GM12873 (cell line): ENCODE data around the gene ANKRD63.

ENCODE experiments used
- CTCF ChIP-seq: IDR thresholded peaks from 2 replicates; pipeline ENCODE4 v1.5.1; 2012; ENCODE audit warnings: low read depth, mild to moderate bottlenecking, moderate library complexity, low read length, control low read depth; ENCODE audit not compliant: insufficient read depth; ENCODE audit errors: missing control alignments

Gene ANKRD63

GRCh38 chr15:40247406-40247971 lies 35.4 kb downstream of the ANKRD63 start:
- TF ChIP-seq CTCF = no peak

DNA sequence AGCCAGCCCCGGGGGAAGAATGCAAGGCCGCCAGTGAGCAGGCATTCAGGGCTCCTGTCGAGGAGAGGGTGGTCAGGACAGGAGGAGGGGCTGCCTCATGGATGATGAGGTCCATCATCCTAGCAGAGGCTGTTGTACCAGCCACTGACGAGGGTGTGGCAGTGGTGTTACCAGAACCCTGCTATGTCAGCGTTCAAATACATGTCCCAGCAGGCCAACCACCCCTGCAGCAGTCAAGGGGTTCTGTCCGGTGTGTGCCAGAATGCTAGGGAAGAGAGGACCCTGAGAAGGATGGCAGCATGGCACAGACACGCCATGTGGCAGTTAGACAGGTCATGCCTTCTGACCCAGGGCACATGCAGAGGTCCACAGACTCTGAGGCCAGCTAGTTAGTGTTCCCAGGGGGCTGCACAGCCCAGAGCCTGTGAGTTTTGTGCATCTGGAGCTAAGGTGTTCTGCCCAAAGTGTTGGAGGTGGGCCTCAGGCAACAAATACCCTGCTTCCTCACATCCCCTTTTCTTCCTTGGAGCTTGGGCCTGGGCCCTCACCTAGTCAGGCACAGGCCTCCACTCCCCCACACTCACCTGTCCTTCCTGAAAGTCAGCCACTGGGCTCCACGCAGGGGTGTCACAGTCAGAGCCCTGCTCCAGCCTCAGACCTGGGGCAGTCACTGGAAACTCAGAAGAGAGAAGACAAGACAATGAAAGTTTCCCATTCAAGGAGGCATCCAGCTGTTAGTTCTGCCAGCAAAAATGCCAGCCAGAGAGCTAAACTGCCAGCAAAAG lies 36.2 kb downstream of the ANKRD63 start:
- no peak for TF ChIP-seq CTCF

DNA sequence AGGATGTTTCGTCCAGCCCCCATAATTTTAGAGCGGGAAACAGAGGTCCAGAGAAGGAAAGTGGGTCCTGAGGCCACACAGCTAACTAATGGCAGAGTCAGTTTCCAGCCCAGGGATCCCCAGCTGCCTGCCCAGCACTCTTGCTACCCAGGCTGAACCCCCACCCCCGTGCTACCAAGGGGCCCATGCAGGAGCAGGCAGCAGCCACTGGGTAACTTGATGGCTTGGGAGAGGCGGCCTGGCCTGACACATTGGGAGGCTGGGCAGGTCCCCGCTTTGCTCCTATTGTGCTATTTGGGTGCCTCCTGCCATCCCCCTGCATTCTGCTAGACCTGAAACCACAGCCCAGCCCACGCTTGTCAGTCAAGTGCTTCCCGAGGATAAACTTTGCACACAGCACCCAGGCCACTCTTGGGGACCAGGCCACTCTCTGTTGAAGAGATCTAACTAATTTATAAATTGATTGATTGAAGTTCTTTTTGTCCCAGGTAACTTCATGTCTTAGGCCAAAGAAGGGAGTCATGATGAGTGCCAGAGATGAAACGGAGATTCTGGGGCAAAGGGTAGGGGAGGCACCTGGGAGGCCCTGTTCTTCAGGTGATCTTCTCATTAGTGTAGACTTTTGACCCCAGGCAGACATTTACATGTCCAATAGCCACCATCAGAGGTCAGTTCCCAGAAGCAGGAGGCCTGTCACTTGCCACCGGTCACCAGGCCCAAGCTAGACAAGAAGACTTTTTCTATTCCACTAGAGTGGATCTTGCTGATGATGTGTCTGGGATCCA lies 37.0 kb downstream of the ANKRD63 start:
- TF ChIP-seq CTCF = no peak

- TF ChIP-seq CTCF = no peak
These were observed 37.8 kb downstream of the ANKRD63 start for GRCh38 chr15:40244961-40245523.

DNA sequence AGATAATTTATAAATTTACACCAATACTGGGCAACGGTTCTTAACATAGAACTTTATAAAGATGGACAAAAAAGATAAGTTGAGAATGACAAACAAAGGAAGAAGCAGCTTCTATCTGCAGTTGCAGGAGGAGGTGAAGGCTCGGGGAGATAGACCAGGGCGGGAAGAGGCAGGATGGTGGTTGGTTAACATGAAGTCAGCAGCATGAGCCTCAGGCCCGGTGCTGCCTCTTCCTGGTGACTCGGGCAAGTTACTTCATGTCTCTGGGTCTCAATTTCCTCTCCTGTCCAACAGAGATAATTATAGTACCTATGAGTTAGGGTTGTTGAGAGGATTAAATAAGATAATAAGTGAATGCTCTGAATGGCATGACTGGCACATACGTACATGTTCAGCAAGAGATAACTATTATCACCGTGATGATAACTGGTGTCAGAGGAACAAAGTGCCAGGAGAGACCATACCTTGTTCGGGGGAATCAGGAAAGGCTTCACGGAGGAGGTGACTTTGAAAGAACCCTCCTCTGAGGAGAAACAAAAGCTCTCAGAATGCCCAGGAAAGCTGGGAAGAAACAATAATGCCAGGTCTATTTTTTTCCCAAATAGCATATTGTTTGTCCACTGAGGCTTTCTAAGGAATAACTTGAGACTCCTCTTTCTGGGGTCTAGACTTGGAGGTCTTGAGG lies 39.6 kb downstream of the ANKRD63 start:
- TF ChIP-seq CTCF = no peak

- TF ChIP-seq CTCF = no peak
These were observed 40.3 kb downstream of the ANKRD63 start for GRCh38 chr15:40242601-40243000.
